Glomerular visceral epithelial cell (primary cell): ENCODE data around the gene PLXND1.

Source experiments
- DNase-seq: peaks from one replicate; pipeline ENCODE4 v3.0.0-alpha.2; 2016; ENCODE audit errors: extremely low spot score

PLXND1 gene

DNA sequence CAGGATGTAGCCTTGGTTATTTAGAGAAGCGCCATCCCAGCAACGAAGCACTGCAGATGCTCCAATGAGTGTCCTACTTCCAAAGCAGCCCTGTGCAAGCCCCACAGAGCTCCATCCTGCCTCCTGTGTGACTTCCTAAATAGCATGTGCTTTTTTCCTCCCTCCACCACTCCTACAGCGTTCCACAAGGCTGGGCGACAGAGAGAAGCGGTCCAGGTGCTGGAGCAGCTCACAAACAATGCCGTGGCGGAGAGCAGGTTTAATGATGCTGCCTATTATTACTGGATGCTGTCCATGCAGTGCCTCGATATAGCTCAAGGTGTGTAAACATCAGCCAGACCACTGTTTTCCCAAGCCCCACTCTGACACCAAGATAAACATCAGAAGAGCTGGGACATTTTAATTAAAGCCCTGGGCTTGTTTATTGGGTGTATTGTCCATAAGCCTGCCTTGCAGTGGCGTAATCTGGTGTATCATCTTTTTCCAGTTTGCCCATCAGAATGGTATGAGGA lies 100.2 kb downstream of the PLXND1 start:
- no peak for DNase-seq

DNA sequence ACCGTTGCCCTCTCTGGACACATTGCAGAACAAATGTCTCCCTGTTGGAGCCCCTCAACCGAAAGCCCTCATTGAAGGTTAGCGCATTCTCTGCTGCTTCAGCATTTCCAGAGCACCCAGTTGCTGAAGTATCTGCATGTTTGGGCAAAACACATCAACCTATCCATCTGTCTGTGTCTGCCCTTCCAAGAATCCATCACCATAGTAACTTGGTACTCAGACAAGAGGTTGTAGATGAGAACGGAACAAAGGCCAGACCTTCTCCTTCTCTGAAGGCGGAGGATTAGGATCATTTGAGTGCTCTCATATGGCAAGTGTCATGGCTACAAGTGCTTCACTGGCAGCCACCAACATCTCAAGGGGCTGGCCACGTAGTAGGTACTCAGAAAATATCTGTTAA lies 101.1 kb downstream of the PLXND1 start:
- DNase-seq = no peak
